ENCODE results near the gene SPAG6. TPM values are rescaled to one million over a fixed set of nuclear protein-coding genes. Genes with fewer than 3 reads are reported as not detected.

Gene SPAG6
- total and polyA plus RNA-seq, 2 donors (not counting 1 experiment from before 2014, with no cell fraction given), result not detected

- DNase-seq (ENCODE audit: low read depth in 2 of 2), result peak in 1 of 2 donors; percentile 35
- Histone ChIP-seq H3K9me3 (ENCODE audit: control insufficient read depth, insufficient read depth, low read depth, low read length) (no peaks in the 10 kb centered on the region), H4K20me1 (ENCODE audit: control insufficient read depth, extremely low read depth, insufficient read depth, low read length) (no peaks in the 10 kb centered on the region), H3K27ac (ENCODE audit: insufficient read depth, low read length) (no peak overlapping the region), H3K9ac (ENCODE audit: insufficient read depth, low read length) (no peak overlapping the region), H3K27me3 (ENCODE audit: control insufficient read depth, insufficient read depth, low read length) (no peaks in the 10 kb centered on the region), H2AFZ (ENCODE audit: low read length) (no peak overlapping the region), H3K4me2 (ENCODE audit: extremely low read depth, insufficient read depth, low read length) (no peak overlapping the region), H3K4me1 (ENCODE audit: control insufficient read depth, extremely low read depth, insufficient read depth, low read length) (no peaks in the 10 kb centered on the region), H3K36me3 (ENCODE audit: control insufficient read depth, insufficient read depth, low read length) (no peaks in the 10 kb centered on the region), H3K4me3 (replicated peaks in 1 of 4; ENCODE audit: control extremely low read depth in 1 of 4, insufficient read depth in 1 of 4, low read depth in 3 of 4, low read length in 4 of 4) (no peak overlapping the region), H3K79me2 (ENCODE audit: control insufficient read depth, insufficient read depth, low read length) (no peaks in the 10 kb centered on the region)
- no peak for TF ChIP-seq CTCF (conservative IDR thresholded peaks at IDR 0.05 in 1 of 2, IDR thresholded peaks at IDR 0.05 in 1 of 2; ENCODE audit: low read depth in 1 of 2, low read length in 2 of 2)
- no peak for TF ChIP-seq EZH2 (IDR thresholded peaks at IDR 0.05; ENCODE audit: low read length, missing control alignments)
Observed at GRCh38 chr10:22372917-22373316, 27.6 kb downstream of the SPAG6 start.

GRCh38 chr10:22374489-22375126, 29.3 kb downstream of the SPAG6 start:
- Histone ChIP-seq H3K27ac (ENCODE audit: insufficient read depth, low read length) (no peak overlapping the region), H4K20me1 (ENCODE audit: control insufficient read depth, extremely low read depth, insufficient read depth, low read length) (no peaks in the 10 kb centered on the region), H3K9ac (ENCODE audit: insufficient read depth, low read length) (no peak overlapping the region), H3K9me3 (ENCODE audit: control insufficient read depth, insufficient read depth, low read depth, low read length) (no peaks in the 10 kb centered on the region), H2AFZ (ENCODE audit: low read length) (no peak overlapping the region), H3K4me2 (ENCODE audit: extremely low read depth, insufficient read depth, low read length) (no peak overlapping the region), H3K4me1 (ENCODE audit: control insufficient read depth, extremely low read depth, insufficient read depth, low read length) (no peaks in the 10 kb centered on the region), H3K27me3 (ENCODE audit: control insufficient read depth, insufficient read depth, low read length) (no peaks in the 10 kb centered on the region), H3K4me3 (replicated peaks in 1 of 4; ENCODE audit: control extremely low read depth in 1 of 4, insufficient read depth in 1 of 4, low read depth in 3 of 4, low read length in 4 of 4) (no peak overlapping the region), H3K36me3 (ENCODE audit: control insufficient read depth, insufficient read depth, low read length) (no peaks in the 10 kb centered on the region), H3K79me2 (ENCODE audit: control insufficient read depth, insufficient read depth, low read length) (no peaks in the 10 kb centered on the region)
- no peak for DNase-seq (ENCODE audit: low read depth in 2 of 2)
- TF ChIP-seq EZH2 (IDR thresholded peaks at IDR 0.05; ENCODE audit: low read length, missing control alignments), result no peak
- no peak for TF ChIP-seq CTCF (conservative IDR thresholded peaks at IDR 0.05 in 1 of 2, IDR thresholded peaks at IDR 0.05 in 1 of 2; ENCODE audit: low read depth in 1 of 2, low read length in 2 of 2)

- Histone ChIP-seq H3K4me3 (replicated peaks in 1 of 4; ENCODE audit: control extremely low read depth in 1 of 4, insufficient read depth in 1 of 4, low read depth in 3 of 4, low read length in 4 of 4) (no peak overlapping the region), H3K27me3 (ENCODE audit: control insufficient read depth, insufficient read depth, low read length) (no peaks in the 10 kb centered on the region), H3K27ac (ENCODE audit: insufficient read depth, low read length) (no peak overlapping the region), H3K4me1 (ENCODE audit: control insufficient read depth, extremely low read depth, insufficient read depth, low read length) (no peaks in the 10 kb centered on the region), H3K9ac (ENCODE audit: insufficient read depth, low read length) (no peak overlapping the region), H3K79me2 (ENCODE audit: control insufficient read depth, insufficient read depth, low read length) (no peaks in the 10 kb centered on the region), H3K9me3 (ENCODE audit: control insufficient read depth, insufficient read depth, low read depth, low read length) (no peaks in the 10 kb centered on the region), H4K20me1 (ENCODE audit: control insufficient read depth, extremely low read depth, insufficient read depth, low read length) (no peaks in the 10 kb centered on the region), H2AFZ (ENCODE audit: low read length) (no peak overlapping the region), H3K36me3 (ENCODE audit: control insufficient read depth, insufficient read depth, low read length) (no peaks in the 10 kb centered on the region), H3K4me2 (ENCODE audit: extremely low read depth, insufficient read depth, low read length) (no peak overlapping the region)
- no peak for DNase-seq (ENCODE audit: low read depth in 2 of 2)
- no peak for TF ChIP-seq CTCF (conservative IDR thresholded peaks at IDR 0.05 in 1 of 2, IDR thresholded peaks at IDR 0.05 in 1 of 2; ENCODE audit: low read depth in 1 of 2, low read length in 2 of 2)
- no peak for TF ChIP-seq EZH2 (IDR thresholded peaks at IDR 0.05; ENCODE audit: low read length, missing control alignments)
Observed at GRCh38 chr10:22379059-22379458, 33.8 kb downstream of the SPAG6 start.
